SH-SY5Y (cell line): ENCODE results near the gene COL15A1.

Experiments used
- GATA2 ChIP-seq: IDR thresholded peaks from 2 replicates; pipeline ENCODE4 v1.6.1; 2011; ENCODE audit warnings: mild to moderate bottlenecking, low read depth, low read length
- GATA3 ChIP-seq: IDR thresholded peaks from 2 replicates; pipeline ENCODE4 v1.6.1; 2011; ENCODE audit warnings: low read depth, mild to moderate bottlenecking, low read length, moderate library complexity

- TF ChIP-seq GATA2 (no peak), GATA3 (no peak)
Observed at GRCh38 chr9:98961513-98962180, 17.9 kb downstream of the COL15A1 start.
